Left hindlimb (tissue), 1 donor: ENCODE results near the gene DAPK2.

Experiments used
- DNase-seq: peaks from one replicate; pipeline ENCODE4 v3.0.0-alpha.2; 2018

The DAPK2 gene

GRCh38 chr15:63994073-63994600 lies 52.1 kb downstream of the DAPK2 start:
- DNase-seq = no peak

GRCh38 chr15:63992300-63992699 lies 54.0 kb downstream of the DAPK2 start:
- DNase-seq = no peak

GRCh38 chr15:63991706-63992105 lies 54.6 kb downstream of the DAPK2 start:
- DNase-seq = no peak

- no peak for DNase-seq
Measured at GRCh38 chr15:63990454-63990853, 55.8 kb downstream of the DAPK2 start.

GRCh38 chr15:63987796-63988378 lies 58.4 kb downstream of the DAPK2 start:
- no peak for DNase-seq

GRCh38 chr15:63986751-63987341 lies 59.4 kb downstream of the DAPK2 start:
- DNase-seq = no peak

- DNase-seq = no peak
Measured at GRCh38 chr15:63986185-63986680, 60.1 kb downstream of the DAPK2 start.

- DNase-seq = no peak
Measured at GRCh38 chr15:63985221-63986184, 60.8 kb downstream of the DAPK2 start.

GRCh38 chr15:63984331-63984730 lies 62.0 kb downstream of the DAPK2 start:
- DNase-seq = no peak

GRCh38 chr15:63983061-63983711 lies 63.1 kb downstream of the DAPK2 start:
- DNase-seq = no peak

- DNase-seq = no peak
Measured at GRCh38 chr15:63982381-63982854, 63.9 kb downstream of the DAPK2 start.

- DNase-seq = no peak
Measured at GRCh38 chr15:63981596-63982320, 64.5 kb downstream of the DAPK2 start.

- DNase-seq = no peak
Measured at GRCh38 chr15:63979262-63979793, 67.0 kb downstream of the DAPK2 start.

GRCh38 chr15:63978511-63979261 lies 67.6 kb downstream of the DAPK2 start:
- DNase-seq = no peak

GRCh38 chr15:63977119-63977518 lies 69.2 kb downstream of the DAPK2 start:
- DNase-seq = no peak

GRCh38 chr15:63974021-63974420 lies 72.3 kb downstream of the DAPK2 start:
- no peak for DNase-seq

- DNase-seq = no peak
Measured at GRCh38 chr15:63973212-63974009, 72.9 kb downstream of the DAPK2 start.

- no peak for DNase-seq
Measured at GRCh38 chr15:63972801-63973200, 73.5 kb downstream of the DAPK2 start.

GRCh38 chr15:63971904-63972303 lies 74.4 kb downstream of the DAPK2 start:
- no peak for DNase-seq

GRCh38 chr15:63971427-63971805 lies 74.9 kb downstream of the DAPK2 start:
- no peak for DNase-seq
